IPS-15b (cell line): ENCODE results near the gene SLC32A1.

ENCODE experiments used
- H3K27me3 ChIP-seq: one replicate; pipeline ENCODE4 v1.6.1; 2013; ENCODE audit warnings: low read length; ENCODE audit not compliant: control insufficient read depth, insufficient read depth
- H3K36me3 ChIP-seq: one replicate; pipeline ENCODE4 v1.6.1; 2013; ENCODE audit warnings: low read length; ENCODE audit not compliant: control insufficient read depth, insufficient read depth
- H3K4me1 ChIP-seq: one replicate; pipeline ENCODE4 v1.6.1; 2013; ENCODE audit warnings: mild to moderate bottlenecking, low read length; ENCODE audit not compliant: control insufficient read depth, insufficient read depth
- H3K4me3 ChIP-seq: one replicate; pipeline ENCODE4 v1.5.1; 2013; ENCODE audit warnings: low read depth, low read length
- H3K9ac ChIP-seq: one replicate; pipeline ENCODE4 v1.6.1; 2013; ENCODE audit warnings: low read depth, mild to moderate bottlenecking, low read length
- H3K9me3 ChIP-seq: one replicate; pipeline ENCODE4 v1.6.1; 2013; ENCODE audit warnings: mild to moderate bottlenecking, low read length; ENCODE audit not compliant: control insufficient read depth, insufficient read depth

SLC32A1 gene

GRCh38 chr20:38726804-38727606 is 2.7 kb downstream of the SLC32A1 start:
- peaks cover 97% of the 10 kb centered on the region for H3K27me3 ChIP-seq
- H3K9ac ChIP-seq = no peak overlapping the region
- peaks cover 8% of the 10 kb centered on the region for H3K4me1 ChIP-seq
- H3K9me3 ChIP-seq = no peaks in the 10 kb centered on the region
- peak overlapping the region; percentile 69 for H3K4me3 ChIP-seq
- no peaks in the 10 kb centered on the region for H3K36me3 ChIP-seq

DNA sequence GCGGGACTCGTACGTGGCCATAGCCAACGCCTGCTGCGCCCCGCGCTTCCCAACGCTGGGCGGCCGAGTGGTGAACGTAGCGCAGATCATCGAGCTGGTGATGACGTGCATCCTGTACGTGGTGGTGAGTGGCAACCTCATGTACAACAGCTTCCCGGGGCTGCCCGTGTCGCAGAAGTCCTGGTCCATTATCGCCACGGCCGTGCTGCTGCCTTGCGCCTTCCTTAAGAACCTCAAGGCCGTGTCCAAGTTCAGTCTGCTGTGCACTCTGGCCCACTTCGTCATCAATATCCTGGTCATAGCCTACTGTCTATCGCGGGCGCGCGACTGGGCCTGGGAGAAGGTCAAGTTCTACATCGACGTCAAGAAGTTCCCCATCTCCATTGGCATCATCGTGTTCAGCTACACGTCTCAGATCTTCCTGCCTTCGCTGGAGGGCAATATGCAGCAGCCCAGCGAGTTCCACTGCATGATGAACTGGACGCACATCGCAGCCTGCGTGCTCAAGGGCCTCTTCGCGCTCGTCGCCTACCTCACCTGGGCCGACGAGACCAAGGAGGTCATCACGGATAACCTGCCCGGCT is 3.4 kb downstream of the SLC32A1 start:
- Histone ChIP-seq H3K27me3 (peaks cover 97% of the 10 kb centered on the region), H3K4me1 (peaks cover 8% of the 10 kb centered on the region), H3K36me3 (no peaks in the 10 kb centered on the region), H3K9ac (no peak overlapping the region), H3K9me3 (no peaks in the 10 kb centered on the region), H3K4me3 (peak overlapping the region; percentile 69)

DNA sequence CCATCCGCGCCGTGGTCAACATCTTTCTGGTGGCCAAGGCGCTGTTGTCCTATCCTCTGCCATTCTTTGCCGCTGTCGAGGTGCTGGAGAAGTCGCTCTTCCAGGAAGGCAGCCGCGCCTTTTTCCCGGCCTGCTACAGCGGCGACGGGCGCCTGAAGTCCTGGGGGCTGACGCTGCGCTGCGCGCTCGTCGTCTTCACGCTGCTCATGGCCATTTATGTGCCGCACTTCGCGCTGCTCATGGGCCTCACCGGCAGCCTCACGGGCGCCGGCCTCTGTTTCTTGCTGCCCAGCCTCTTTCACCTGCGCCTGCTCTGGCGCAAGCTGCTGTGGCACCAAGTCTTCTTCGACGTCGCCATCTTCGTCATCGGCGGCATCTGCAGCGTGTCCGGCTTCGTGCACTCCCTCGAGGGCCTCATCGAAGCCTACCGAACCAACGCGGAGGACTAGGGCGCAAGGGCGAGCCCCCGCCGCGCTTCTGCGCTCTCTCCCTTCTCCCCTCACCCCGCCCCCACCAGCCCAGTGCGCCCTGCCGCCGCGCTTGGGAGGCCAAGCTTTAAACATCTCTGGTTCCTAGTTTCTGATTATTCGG is 4.0 kb downstream of the SLC32A1 start:
- Histone ChIP-seq H3K36me3 (no peaks in the 10 kb centered on the region), H3K4me1 (peaks cover 8% of the 10 kb centered on the region), H3K9me3 (no peaks in the 10 kb centered on the region), H3K4me3 (peak overlapping the region; percentile 69), H3K9ac (no peak overlapping the region), H3K27me3 (peaks cover 97% of the 10 kb centered on the region)

DNA sequence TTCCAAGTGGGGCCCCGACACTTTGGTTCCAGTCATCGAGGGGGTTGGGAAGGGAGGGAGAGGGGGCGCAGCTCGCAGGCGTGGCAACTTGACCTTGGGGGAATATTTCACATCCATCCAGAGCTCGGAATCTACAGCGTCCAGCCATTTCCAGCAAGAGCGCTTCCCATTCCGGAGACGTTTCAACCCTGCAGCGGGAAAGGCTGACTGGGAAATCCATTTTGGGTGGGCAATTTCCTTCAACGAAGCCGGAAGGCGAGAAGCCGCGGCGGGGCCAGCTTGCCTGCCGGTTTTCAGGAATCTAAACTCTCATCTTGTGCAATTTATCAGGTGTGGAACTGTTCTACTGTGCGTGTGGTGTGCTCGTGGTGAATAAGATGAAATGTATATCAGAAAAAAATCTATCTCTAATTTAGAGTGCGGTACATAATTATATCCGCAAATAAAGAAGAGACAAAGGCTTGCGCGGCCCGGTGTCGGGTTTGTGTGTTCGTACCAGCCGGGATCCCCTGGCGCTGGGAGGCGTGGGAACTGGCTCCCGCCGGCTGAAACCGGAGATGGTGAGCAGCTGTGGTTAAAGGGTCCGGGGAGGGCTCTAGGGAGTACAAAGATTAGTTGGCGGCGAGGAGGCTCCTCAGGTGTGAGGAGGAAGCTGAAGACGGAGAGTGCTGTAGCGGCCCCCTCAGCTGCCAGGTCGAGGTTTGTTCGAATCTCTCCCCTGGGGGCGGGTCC is 4.8 kb downstream of the SLC32A1 start:
- no peak overlapping the region for H3K9ac ChIP-seq
- H3K4me1 ChIP-seq = peaks cover 8% of the 10 kb centered on the region
- H3K36me3 ChIP-seq = no peaks in the 10 kb centered on the region
- no peaks in the 10 kb centered on the region for H3K9me3 ChIP-seq
- peaks cover 97% of the 10 kb centered on the region for H3K27me3 ChIP-seq
- H3K4me3 ChIP-seq = peak overlapping the region; percentile 48

- peaks cover 8% of the 10 kb centered on the region for H3K4me1 ChIP-seq
- H3K4me3 ChIP-seq = peak overlapping the region; percentile 40
- no peak overlapping the region for H3K9ac ChIP-seq
- H3K27me3 ChIP-seq = peaks cover 99% of the 10 kb centered on the region
- H3K36me3 ChIP-seq = no peaks in the 10 kb centered on the region
- no peaks in the 10 kb centered on the region for H3K9me3 ChIP-seq
Measured at GRCh38 chr20:38729767-38730166, 5.5 kb downstream of the SLC32A1 start.

- H3K9ac ChIP-seq = no peak overlapping the region
- no peaks in the 10 kb centered on the region for H3K36me3 ChIP-seq
- peaks cover 97% of the 10 kb centered on the region for H3K27me3 ChIP-seq
- H3K4me3 ChIP-seq = peak overlapping the region; percentile 40
- peaks cover 8% of the 10 kb centered on the region for H3K4me1 ChIP-seq
- no peaks in the 10 kb centered on the region for H3K9me3 ChIP-seq
Measured at GRCh38 chr20:38730167-38730988, 6.1 kb downstream of the SLC32A1 start.

- Histone ChIP-seq H3K9ac (no peak overlapping the region), H3K27me3 (peaks cover 97% of the 10 kb centered on the region)
Measured at GRCh38 chr20:38730989-38731737, 6.9 kb downstream of the SLC32A1 start.

GRCh38 chr20:38731738-38732113 is 7.4 kb downstream of the SLC32A1 start:
- Histone ChIP-seq H3K36me3 (no peaks in the 10 kb centered on the region), H3K9me3 (no peaks in the 10 kb centered on the region), H3K4me1 (peaks cover 8% of the 10 kb centered on the region), H3K9ac (no peak overlapping the region), H3K4me3 (no peak overlapping the region), H3K27me3 (peaks cover 91% of the 10 kb centered on the region)

More at GRCh38 chr20:38730989-38731737, 6.9 kb downstream of the SLC32A1 start:
- Histone ChIP-seq H3K4me1 (peaks cover 8% of the 10 kb centered on the region), H3K36me3 (no peaks in the 10 kb centered on the region), H3K4me3 (peak overlapping the region; percentile 54), H3K9me3 (no peaks in the 10 kb centered on the region)

DNA sequence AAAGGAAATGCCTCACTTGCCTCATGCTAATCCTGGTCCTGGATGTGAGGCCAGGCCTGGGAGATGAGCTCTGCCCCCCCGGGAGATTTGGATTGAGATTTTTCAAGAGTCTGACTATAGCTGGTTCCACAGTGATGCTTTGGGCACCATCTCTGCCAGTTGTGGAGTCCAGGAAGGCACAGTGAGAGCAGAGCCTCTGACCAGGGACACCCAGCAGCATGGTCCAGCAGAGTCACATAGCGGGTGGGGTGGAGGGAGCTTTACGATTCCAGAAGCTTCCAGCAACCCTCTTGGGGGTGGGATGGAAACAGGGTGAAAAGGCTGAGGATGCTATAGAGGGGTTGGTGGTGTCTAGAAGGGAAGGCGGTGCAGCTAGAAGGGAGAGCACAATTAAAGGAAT is 8.7 kb downstream of the SLC32A1 start:
- no peaks in the 10 kb centered on the region for H3K9me3 ChIP-seq
- H3K4me3 ChIP-seq = no peak overlapping the region
- H3K9ac ChIP-seq = no peak overlapping the region
- H3K36me3 ChIP-seq = no peaks in the 10 kb centered on the region
- H3K4me1 ChIP-seq = peaks cover 8% of the 10 kb centered on the region
- peaks cover 80% of the 10 kb centered on the region for H3K27me3 ChIP-seq

GRCh38 chr20:38735172-38735571 is 10.9 kb downstream of the SLC32A1 start:
- Histone ChIP-seq H3K27me3 (peaks cover 61% of the 10 kb centered on the region), H3K9ac (no peak overlapping the region), H3K4me3 (no peak overlapping the region), H3K4me1 (peaks cover 1% of the 10 kb centered on the region), H3K9me3 (no peaks in the 10 kb centered on the region), H3K36me3 (no peaks in the 10 kb centered on the region)
